Ascending aorta (tissue), 2 donors: ENCODE data around the gene PTER. TPM values are rescaled to one million over a fixed set of nuclear protein-coding genes. Genes with fewer than 3 reads are reported as not detected.

Experiments
- DNase-seq, 2 donors: peaks; one replicate each; pipeline ENCODE4 v3.0.0-alpha.2; 2019; ENCODE audit warnings: low spot score in 2 of 2
- H3K27ac ChIP-seq, 2 donors: fragments of 200-600 bp; sonication (generic); one replicate each; pipeline ENCODE4 v1.5.1; 2016 to 2017; ENCODE audit warnings: mild to moderate bottlenecking in 1 of 2
- H3K27me3 ChIP-seq: fragments of 200-600 bp; sonication (generic); one replicate; pipeline ENCODE4 v1.5.1; 2017
- H3K36me3 ChIP-seq, 2 donors: fragments of 200-600 bp; sonication (generic); one replicate each; pipeline ENCODE4 v1.5.1; 2016
- H3K4me1 ChIP-seq, 2 donors: fragments of 200-600 bp; sonication (generic); one replicate each; pipeline ENCODE4 v1.5.1; 2016 to 2017; ENCODE audit warnings: mild to moderate bottlenecking in 1 of 2
- H3K4me3 ChIP-seq, 2 donors: fragments of 200-600 bp; sonication (generic); one replicate each; pipeline ENCODE4 v1.5.1; 2016 to 2017; ENCODE audit warnings: mild to moderate bottlenecking in 1 of 2
- H3K9me3 ChIP-seq, 2 donors: fragments of 200-600 bp; sonication (generic); one replicate each; pipeline ENCODE4 v1.5.1; 2016
- CTCF ChIP-seq, 3 experiments: fragments of 200-600 bp in 2 of 3; fragments of 450-650 bp in 1 of 3; sonication (generic) in 2 of 3; IDR thresholded peaks; one replicate each; pipeline ENCODE4 v1.5.1; 2016 to 2019; ENCODE audit warnings: antibody characterized with exemption in 3 of 3, mild to moderate bottlenecking in 1 of 3, moderate library complexity in 1 of 3
- intact Hi-C: fragments of 100-400 bp; cut with DNase I; formaldehyde crosslinking; loops from one replicate; pipeline ENCODE4 v1.15.1; 2023
- total RNA-seq: library from RNA; depleted of rRNA; stranded (reverse); fragments of >200 nt; gene quantifications from one replicate; pipeline ENCODE4 v1.1.0, GENCODE V29; 2016

Gene PTER
- total RNA-seq, 1 donor from 2014 or later, result 2.6 TPM

- H3K9me3 ChIP-seq, result no peaks in the 10 kb centered on the region
- intact Hi-C loops, result no loop called here
- no peak for DNase-seq
- H3K4me3 ChIP-seq, result no peak overlapping the region
- H3K36me3 ChIP-seq, result peaks cover 0 to 12% of the 10 kb centered on the region in 2 donors
- no peaks in the 10 kb centered on the region for H3K4me1 ChIP-seq
- TF ChIP-seq CTCF (IDR thresholded peaks at IDR 0.05), result no peak
- no peak overlapping the region for H3K27ac ChIP-seq
- no peaks in the 10 kb centered on the region for H3K27me3 ChIP-seq
Measured at GRCh38 chr10:16490511-16490910, 53.7 kb downstream of the PTER start.

DNA sequence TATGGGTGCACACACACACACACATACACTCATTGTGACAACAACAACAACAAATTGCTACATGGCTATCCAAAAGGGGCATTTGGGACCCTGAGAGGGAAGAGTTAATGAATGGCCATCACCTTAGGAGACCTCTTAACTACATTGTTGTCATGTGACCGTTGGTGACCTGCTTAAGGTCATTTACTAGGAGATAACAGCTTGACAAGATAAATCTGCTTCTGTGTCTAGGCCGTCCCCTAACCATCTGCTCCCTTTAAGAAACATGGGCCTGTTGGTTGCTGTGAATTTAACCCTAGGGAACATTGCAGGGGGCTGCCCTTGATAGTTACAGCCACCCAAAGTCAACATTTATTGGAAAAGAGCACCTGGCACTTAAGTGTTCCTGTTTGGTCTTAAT is 55.1 kb downstream of the PTER start:
- TF ChIP-seq CTCF (IDR thresholded peaks at IDR 0.05), result no peak
- H3K4me3 ChIP-seq, result no peak overlapping the region
- no peaks in the 10 kb centered on the region for H3K27me3 ChIP-seq
- intact Hi-C loops, result no loop called here
- H3K4me1 ChIP-seq, result no peaks in the 10 kb centered on the region
- no peak overlapping the region for H3K27ac ChIP-seq
- H3K36me3 ChIP-seq, result peaks cover 0 to 5% of the 10 kb centered on the region in 2 donors
- no peaks in the 10 kb centered on the region for H3K9me3 ChIP-seq
- no peak for DNase-seq

DNA sequence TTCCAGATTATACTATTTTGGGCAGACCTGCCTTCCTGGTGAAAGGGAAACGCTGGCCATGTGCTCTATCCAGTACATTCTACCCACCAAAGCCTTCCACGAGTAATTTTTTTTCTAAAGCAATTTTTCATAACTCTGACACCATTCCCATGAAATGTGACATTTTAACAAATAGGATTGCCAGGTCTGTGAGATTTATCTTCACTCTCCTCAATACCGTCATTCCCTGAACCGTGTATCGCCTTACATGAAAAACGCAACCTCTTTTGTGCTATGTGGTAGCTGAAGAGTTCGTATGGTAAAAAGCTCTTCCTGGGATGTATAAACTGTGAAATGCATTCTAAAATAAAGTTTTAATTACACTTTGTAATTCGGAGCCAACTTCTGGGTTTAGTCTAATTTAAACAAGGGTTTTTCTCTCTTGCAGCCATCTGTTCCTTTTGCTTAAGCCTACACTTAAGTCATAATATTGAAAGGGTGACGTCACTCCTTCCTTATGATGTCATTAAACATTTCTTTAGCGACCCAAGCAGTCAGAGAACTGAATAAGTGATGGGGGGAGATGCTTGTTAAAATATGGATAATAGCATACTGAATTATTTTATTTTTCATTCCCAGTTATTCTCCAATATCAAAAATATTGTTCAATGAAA is 57.2 kb downstream of the PTER start:
- H3K36me3 ChIP-seq, result no peaks in the 10 kb centered on the region
- TF ChIP-seq CTCF (IDR thresholded peaks at IDR 0.05), result no peak
- H3K9me3 ChIP-seq, result no peaks in the 10 kb centered on the region
- DNase-seq, result no peak
- no peak overlapping the region for H3K27ac ChIP-seq
- H3K4me3 ChIP-seq, result no peak overlapping the region
- intact Hi-C loops, result no loop called here
- H3K27me3 ChIP-seq, result no peaks in the 10 kb centered on the region
- H3K4me1 ChIP-seq, result no peaks in the 10 kb centered on the region

DNA sequence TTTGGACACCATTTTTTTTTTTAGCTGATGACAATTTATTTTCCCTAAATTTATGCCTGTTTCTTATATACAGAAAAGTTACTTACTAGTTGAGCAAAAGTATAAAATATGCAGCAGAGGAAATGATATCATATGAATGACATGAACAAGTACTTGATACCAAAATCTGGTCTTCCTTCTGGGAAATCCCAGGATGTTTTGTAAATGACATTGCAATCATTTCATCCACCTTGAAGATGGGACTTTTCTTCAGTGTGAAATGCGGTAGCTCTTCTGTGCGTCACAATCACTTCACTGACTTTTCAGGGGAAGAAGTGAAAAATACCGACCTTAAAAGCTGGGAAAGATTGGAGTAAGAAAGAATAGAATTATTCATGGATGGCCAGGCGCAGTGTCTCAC is 61.1 kb downstream of the PTER start:
- H3K4me1 ChIP-seq, result no peaks in the 10 kb centered on the region
- no peaks in the 10 kb centered on the region for H3K9me3 ChIP-seq
- DNase-seq, result no peak
- intact Hi-C loops, result no loop called here
- no peak overlapping the region for H3K4me3 ChIP-seq
- H3K27me3 ChIP-seq, result no peaks in the 10 kb centered on the region
- no peak for TF ChIP-seq CTCF (IDR thresholded peaks at IDR 0.05)
- no peak overlapping the region for H3K27ac ChIP-seq
- no peaks in the 10 kb centered on the region for H3K36me3 ChIP-seq

GRCh38 chr10:16505161-16505560 is 68.4 kb downstream of the PTER start:
- Histone ChIP-seq H3K9me3 (no peaks in the 10 kb centered on the region), H3K36me3 (peaks cover 0 to 4% of the 10 kb centered on the region in 2 donors), H3K4me1 (no peaks in the 10 kb centered on the region), H3K27me3 (no peaks in the 10 kb centered on the region), H3K27ac (no peak overlapping the region), H3K4me3 (no peak overlapping the region)
- no peak for DNase-seq
- intact Hi-C loops, result no loop called here
- no peak for TF ChIP-seq CTCF (IDR thresholded peaks at IDR 0.05)

DNA sequence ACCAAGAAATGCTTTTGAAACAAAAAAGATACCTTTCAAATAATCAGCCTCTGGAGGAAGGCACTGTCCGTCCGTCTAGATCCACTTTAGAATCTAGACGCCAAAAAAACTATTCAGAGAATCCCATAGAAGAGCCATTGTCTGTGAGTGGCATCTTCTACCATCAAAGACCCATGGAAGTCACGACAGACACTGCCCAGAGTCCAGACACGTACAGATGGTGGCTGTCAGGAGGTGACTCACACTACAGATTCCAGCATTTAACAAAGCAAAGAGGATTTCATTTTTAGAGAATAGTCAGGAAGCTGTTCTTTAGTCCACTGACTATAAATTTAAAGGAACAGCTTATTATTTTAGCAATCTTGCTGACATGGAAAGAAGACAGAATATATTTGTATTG is 73.2 kb downstream of the PTER start:
- intact Hi-C loops, result no loop called here
- TF ChIP-seq CTCF (IDR thresholded peaks at IDR 0.05), result no peak
- Histone ChIP-seq H3K9me3 (no peaks in the 10 kb centered on the region), H3K4me1 (no peaks in the 10 kb centered on the region), H3K27ac (no peak overlapping the region), H3K36me3 (peaks cover 0 to 4% of the 10 kb centered on the region in 2 donors), H3K27me3 (no peaks in the 10 kb centered on the region), H3K4me3 (no peak overlapping the region)
- DNase-seq, result no peak
